ENCODE results near the gene TLR5. TPM values are rescaled to one million over a fixed set of nuclear protein-coding genes. Genes with fewer than 3 reads are reported as not detected.

The TLR5 gene
- total RNA-seq, 1 experiment from 2014 or later = 0.21 TPM

GRCh38 chr1:223066415-223066814 lies 76.6 kb downstream of the TLR5 start:
- no TSS peak for BruUV-seq (replicated peaks)
- ChIA-PET CTCF (no interaction called here), POLR2A (no interaction called here)
- intact Hi-C loops (cut with micrococcal nuclease; ENCODE audit: unreplicated experiment) = no loop called here
- ATAC-seq = no peak
- in situ Hi-C loops (cut with HindIII; ENCODE audit: low pct_unique_long_range_greater_than_20kb, low sequenced_read_pairs) = no loop called here
- Histone ChIP-seq H3K36me3 (ENCODE audit: control insufficient read depth, insufficient read depth, low read length) (no peaks in the 10 kb centered on the region), H3K4me3 (ENCODE audit: low read depth in 2 of 2, low read length in 2 of 2) (no peak overlapping the region), H3K27ac (ENCODE audit: low read length) (no peak overlapping the region), H3K27me3 (ENCODE audit: control insufficient read depth, insufficient read depth, low read length) (no peaks in the 10 kb centered on the region), H3K4me1 (ENCODE audit: control insufficient read depth, insufficient read depth, low read length) (no peaks in the 10 kb centered on the region), H3K9me3 (ENCODE audit: control insufficient read depth, insufficient read depth, low read depth, low read length) (no peaks in the 10 kb centered on the region)
- DNase-seq (ENCODE audit: low read depth, low spot score) = no peak
- no peak for TF ChIP-seq POLR2AphosphoS5 (IDR thresholded peaks at IDR 0.05; ENCODE audit: low read depth, low read length)
- TF ChIP-seq TCF7L2 (IDR thresholded peaks at IDR 0.05; ENCODE audit: low read depth, low read length) = no peak
- no peak for TF ChIP-seq SIN3A (IDR thresholded peaks at IDR 0.05; ENCODE audit: borderline replicate concordance, insufficient read depth, low read depth, low read length)
- no peak for TF ChIP-seq CTCF (IDR thresholded peaks at IDR 0.05)

- CTCF ChIA-PET = no interaction called here
- no peak for ATAC-seq
- POLR2A ChIA-PET = no interaction called here
Measured at GRCh38 chr1:223062177-223062576, 80.9 kb downstream of the TLR5 start.

More at GRCh38 chr1:223062177-223062576, 80.9 kb downstream of the TLR5 start:
- no peak for DNase-seq (ENCODE audit: low read depth, low spot score)
- no TSS peak for BruUV-seq (replicated peaks)
- in situ Hi-C loops (cut with HindIII; ENCODE audit: low pct_unique_long_range_greater_than_20kb, low sequenced_read_pairs) (no loop called here), intact Hi-C loops (cut with micrococcal nuclease; ENCODE audit: unreplicated experiment) (no loop called here)
- H3K4me3 ChIP-seq (ENCODE audit: low read depth in 2 of 2, low read length in 2 of 2) = no peak overlapping the region
- H3K36me3 ChIP-seq (ENCODE audit: control insufficient read depth, insufficient read depth, low read length) = no peaks in the 10 kb centered on the region
- no peak overlapping the region for H3K27ac ChIP-seq (ENCODE audit: low read length)
- H3K9me3 ChIP-seq (ENCODE audit: control insufficient read depth, insufficient read depth, low read depth, low read length) = no peaks in the 10 kb centered on the region
- H3K4me1 ChIP-seq (ENCODE audit: control insufficient read depth, insufficient read depth, low read length) = no peaks in the 10 kb centered on the region
- TF ChIP-seq POLR2AphosphoS5 (IDR thresholded peaks at IDR 0.05; ENCODE audit: low read depth, low read length) = no peak
- no peak for TF ChIP-seq CTCF (IDR thresholded peaks at IDR 0.05)
- no peak for TF ChIP-seq REST (IDR thresholded peaks at IDR 0.05; ENCODE audit: insufficient read depth in 1 of 2, low read depth in 2 of 2, low read length in 1 of 2)
- TF ChIP-seq TCF7L2 (IDR thresholded peaks at IDR 0.05; ENCODE audit: low read depth, low read length) = no peak
- TF ChIP-seq SIN3A (IDR thresholded peaks at IDR 0.05; ENCODE audit: borderline replicate concordance, insufficient read depth, low read depth, low read length) = no peak
- peaks cover 5% of the 10 kb centered on the region; the same call in 1 of the 2 replicates for H3K27me3 ChIP-seq (ENCODE audit: control insufficient read depth, insufficient read depth, low read length)

All from Panc1 (cell line).